GM10248 (cell line): ENCODE measurements around the gene ZMYM2.

Experiments used
- CTCF ChIA-PET: fragments of 300-600 bp; sonication (Branson Sonifier 250); formaldehyde crosslinking; extraction: SDS; loops from one replicate; lab custom pipeline; 2021; ENCODE audit warnings: antibody characterized with exemption; lab: Yijun Ruan, JAX
- POLR2A ChIA-PET: fragments of 350-650 bp; sonication (Branson Sonifier 250); formaldehyde crosslinking; extraction: SDS; loops from one replicate; lab custom pipeline; 2020; ENCODE audit warnings: antibody characterized with exemption; lab: Yijun Ruan, JAX
- DNase-seq: peaks from one replicate; pipeline ENCODE4 v3.0.0; 2012; ENCODE audit errors: extremely low spot score
- CTCF ChIP-seq: IDR thresholded peaks from 2 replicates; pipeline ENCODE4 v1.5.1; 2012; ENCODE audit warnings: mild to moderate bottlenecking, low read depth; ENCODE audit errors: extremely low read depth, missing control alignments, control extremely low read depth

Gene ZMYM2

GRCh38 chr13:19998960-19999359 lies 40.4 kb downstream of the ZMYM2 start:
- POLR2A ChIA-PET: interaction anchor here (0.7 kb wide), 1 partner anchor 12 kb away, joined by 3 read pairs; no protein-coding TSS in a partner anchor
- CTCF ChIA-PET: interaction anchor here (1.6 to 2.7 kb wide), 2 partner anchors 12 to 19 kb away, joined by 7 read pairs; no protein-coding TSS in a partner anchor
- no peak for TF ChIP-seq CTCF
- no peak for DNase-seq

GRCh38 chr13:20000062-20000552 lies 41.6 kb downstream of the ZMYM2 start:
- ChIA-PET CTCF (interaction anchor here (2.7 kb wide), 1 partner anchor 18 kb away, joined by 7 read pairs; no protein-coding TSS in a partner anchor), POLR2A (no interaction called here)
- DNase-seq: no peak
- TF ChIP-seq CTCF: no peak

GRCh38 chr13:20001366-20002190 lies 43.1 kb downstream of the ZMYM2 start:
- no peak for TF ChIP-seq CTCF
- ChIA-PET CTCF (interaction anchor here (0.9 to 2.3 kb wide), 2 partner anchors 33 to 42 kb away, joined by 3 to 5 read pairs; no protein-coding TSS in a partner anchor), POLR2A (no interaction called here)
- DNase-seq: no peak

GRCh38 chr13:20002787-20003186 lies 44.3 kb downstream of the ZMYM2 start:
- TF ChIP-seq CTCF: no peak
- ChIA-PET CTCF (interaction anchor here (0.8 to 2.3 kb wide), 3 partner anchors 15 to 43 kb away, joined by 3 to 5 read pairs (median 3); no protein-coding TSS in a partner anchor), POLR2A (no interaction called here)
- no peak for DNase-seq

GRCh38 chr13:20006206-20006605 lies 47.7 kb downstream of the ZMYM2 start:
- CTCF ChIA-PET: no interaction called here
- DNase-seq: no peak
- POLR2A ChIA-PET: no interaction called here
- no peak for TF ChIP-seq CTCF

GRCh38 chr13:20015763-20016162 lies 57.2 kb downstream of the ZMYM2 start:
- ChIA-PET POLR2A (no interaction called here), CTCF (no interaction called here)
- TF ChIP-seq CTCF: no peak
- no peak for DNase-seq
